Endothelial cell of umbilical vein (primary cell): ENCODE results near the gene JUP. TPM values are rescaled to one million over a fixed set of nuclear protein-coding genes. Genes with fewer than 3 reads are reported as not detected.

Experiments used
- BruUV-seq: library from RNA; stranded (reverse); fragments of 400-500 nt; replicated peaks from 2 replicates; lab custom pipeline; 2021; lab: Mats Ljungman, UMichigan
- CTCF ChIA-PET: fragments of 300-600, 350-600 bp; sonication (Branson Sonifier 250); formaldehyde crosslinking; loops from one replicate; lab custom pipeline; 2021; ENCODE audit warnings: antibody characterized with exemption, inconsistent platforms; lab: Charles Lee
- POLR2A ChIA-PET: fragments of 300-600, 350-600 bp; sonication (Branson Sonifier 250); formaldehyde crosslinking; loops from one replicate; lab custom pipeline; 2021; ENCODE audit warnings: antibody characterized with exemption, inconsistent platforms; lab: Charles Lee
- DNase-seq: peaks from one replicate; pipeline ENCODE4 v3.0.0-alpha.2; 2011; ENCODE audit warnings: low read depth, low spot score
- FAIRE-seq: peaks from 2 replicates; lab custom pipeline; 2011; peaks lifted over from hg19 to GRCh38; lab: Jason Lieb, UNC
- H2AFZ ChIP-seq: 2 replicates; pipeline ENCODE4 v1.6.0; 2012; ENCODE audit warnings: low read depth, low read length, control low read depth, inconsistent platforms
- H3K27ac ChIP-seq: 2 replicates; pipeline ENCODE4 v1.5.1; 2011; ENCODE audit warnings: low read depth, mild to moderate bottlenecking, control low read depth, low read length, moderate library complexity; ENCODE audit not compliant: insufficient read depth
- H3K27me3 ChIP-seq, 2 experiments: 2 replicates each; pipeline versions ENCODE4 v1.6.0 to v1.6.1; 2011; ENCODE audit warnings: low read length in 2 of 2, mixed read lengths in 1 of 2; ENCODE audit not compliant: control insufficient read depth in 2 of 2, insufficient read depth in 2 of 2
- H3K36me3 ChIP-seq, 2 experiments: 2 replicates in 1 of 2; 3 replicates in 1 of 2; pipeline ENCODE4 v1.5.1; 2011; ENCODE audit warnings: low read length in 2 of 2, mild to moderate bottlenecking in 1 of 2, moderate library complexity in 1 of 2; ENCODE audit not compliant: control insufficient read depth in 2 of 2, insufficient read depth in 2 of 2; ENCODE audit errors: extremely low read depth in 1 of 2
- H3K4me1 ChIP-seq: 3 replicates; pipeline ENCODE4 v1.5.1; 2011; ENCODE audit warnings: mild to moderate bottlenecking, low read length; ENCODE audit not compliant: control insufficient read depth, insufficient read depth; ENCODE audit errors: extremely low read depth
- H3K4me2 ChIP-seq: 2 replicates; pipeline ENCODE4 v1.6.1; 2011; ENCODE audit warnings: low read length, control low read depth, mixed read lengths; ENCODE audit not compliant: insufficient read depth
- H3K4me3 ChIP-seq, 3 experiments: fragments of 200-600 bp in 1 of 3; sonication (generic), shearing (Covaris generic) in 1 of 3; replicated peaks in 1 of 3; 2 replicates each; pipeline ENCODE4 v1.5.1; 2011 to 2016; ENCODE audit warnings: control low read depth in 3 of 3, low read length in 3 of 3, mild to moderate bottlenecking in 2 of 3, inconsistent platforms in 1 of 3, low read depth in 1 of 3, moderate library complexity in 1 of 3; ENCODE audit not compliant: insufficient read depth in 1 of 3
- H3K79me2 ChIP-seq: 2 replicates; pipeline ENCODE4 v1.6.0; 2012; ENCODE audit warnings: low read length, inconsistent platforms; ENCODE audit not compliant: control insufficient read depth, insufficient read depth
- H3K9ac ChIP-seq: replicated peaks from 2 replicates; pipeline ENCODE3; 2011; ENCODE audit warnings: low read length, control low read depth; ENCODE audit not compliant: insufficient read depth; ENCODE audit errors: extremely low read depth
- H3K9me1 ChIP-seq: replicated peaks from 3 replicates; pipeline ENCODE4 v1.6.0; 2011; ENCODE audit warnings: mild to moderate bottlenecking, low read length; ENCODE audit not compliant: control insufficient read depth, insufficient read depth; ENCODE audit errors: extremely low read depth
- H3K9me3 ChIP-seq: replicated peaks from 2 replicates; pipeline ENCODE4 v1.5.1; 2012; ENCODE audit warnings: low read length, inconsistent platforms; ENCODE audit not compliant: control insufficient read depth, insufficient read depth
- H4K20me1 ChIP-seq: replicated peaks from 2 replicates; pipeline ENCODE3; 2011; ENCODE audit warnings: mild to moderate bottlenecking, low read length; ENCODE audit not compliant: control insufficient read depth, insufficient read depth; ENCODE audit errors: extremely low read depth
- CTCF ChIP-seq, 2 donors: IDR thresholded peaks; 1 replicate in 1 of 2; 2 replicates in 1 of 2; pipeline ENCODE4 v1.5.1; 2011; ENCODE audit warnings: low read length in 2 of 2, mild to moderate bottlenecking in 2 of 2, moderate library complexity in 2 of 2, control low read depth in 1 of 2, inconsistent platforms in 1 of 2, low read depth in 1 of 2; ENCODE audit not compliant: insufficient read depth in 1 of 2; ENCODE audit errors: extremely low read depth in 1 of 2
- EZH2 ChIP-seq: IDR thresholded peaks from 2 replicates; pipeline ENCODE4 v1.6.1; 2012; ENCODE audit warnings: borderline replicate concordance, low read depth, mild to moderate bottlenecking, moderate library complexity, low read length, inconsistent platforms; ENCODE audit not compliant: severe bottlenecking
- FOS ChIP-seq: IDR thresholded peaks from 2 replicates; pipeline ENCODE4 v1.6.1; 2011; ENCODE audit warnings: mild to moderate bottlenecking, low read length, moderate library complexity, borderline replicate concordance; ENCODE audit not compliant: insufficient read depth
- GATA2 ChIP-seq: IDR thresholded peaks from 2 replicates; pipeline ENCODE4 v1.7.0; 2011; ENCODE audit warnings: low read depth, mild to moderate bottlenecking, moderate library complexity, mixed read lengths, low read length; ENCODE audit not compliant: insufficient read length, insufficient read depth
- JUN ChIP-seq: IDR thresholded peaks from 2 replicates; pipeline ENCODE4 v1.6.1; 2011; ENCODE audit warnings: borderline replicate concordance, low read depth; ENCODE audit not compliant: insufficient read length, insufficient read depth
- MYC ChIP-seq: IDR thresholded peaks from one replicate; pipeline ENCODE4 v1.6.1; 2011; ENCODE audit warnings: mild to moderate bottlenecking, low read depth, low read length
- POLR2A ChIP-seq: IDR thresholded peaks from 2 replicates; pipeline ENCODE4 v1.6.1; 2012; ENCODE audit warnings: low read depth, mild to moderate bottlenecking, control low read depth, low read length
- POLR2AphosphoS5 ChIP-seq: IDR thresholded peaks from 2 replicates; pipeline ENCODE4 v1.6.1; 2012; ENCODE audit warnings: low read depth, mild to moderate bottlenecking, control low read depth, low read length, moderate library complexity; ENCODE audit not compliant: insufficient read depth
- dilution Hi-C: fragments of 300-500 bp; cut with MboI; formaldehyde crosslinking; loops from one replicate; pipeline ENCODE4 v1.15.0; 2019; ENCODE audit warnings: low sequenced_read_pairs; ENCODE audit not compliant: extremely low pct_ligation_motif_present
- intact Hi-C: fragments of 100-400 bp; cut with micrococcal nuclease; formaldehyde crosslinking; loops from one replicate; pipeline ENCODE4 v1.10.0; 2022
- polyA plus RNA-seq, 4 experiments: library from polyadenylated mRNA; depleted of rRNA in 3 of 4; stranded (reverse) in 3 of 4; unstranded in 1 of 4; fragments of >200 nt; gene quantifications; 2 replicates each; pipeline versions ENCODE4 v1.2.1 to v1.2.3, GENCODE V29; 2011 to 2012; ENCODE audit warnings: missing spikeins in 1 of 4
- total RNA-seq: library from RNA; stranded (reverse); gene quantifications from 2 replicates; pipeline ENCODE4 v1.2.3, GENCODE V29; 2021
- TF ChIP-seq, protein P1 (sequence below): IDR thresholded peaks from 2 replicates; pipeline ENCODE4 v1.6.1; 2011; ENCODE audit not compliant: insufficient read depth, insufficient read length

The JUP gene
- total and polyA plus RNA-seq, 2 donors (not counting 3 experiments of a cell fraction or from before 2014, with no cell fraction given): 98.0 to 171 TPM

DNA sequence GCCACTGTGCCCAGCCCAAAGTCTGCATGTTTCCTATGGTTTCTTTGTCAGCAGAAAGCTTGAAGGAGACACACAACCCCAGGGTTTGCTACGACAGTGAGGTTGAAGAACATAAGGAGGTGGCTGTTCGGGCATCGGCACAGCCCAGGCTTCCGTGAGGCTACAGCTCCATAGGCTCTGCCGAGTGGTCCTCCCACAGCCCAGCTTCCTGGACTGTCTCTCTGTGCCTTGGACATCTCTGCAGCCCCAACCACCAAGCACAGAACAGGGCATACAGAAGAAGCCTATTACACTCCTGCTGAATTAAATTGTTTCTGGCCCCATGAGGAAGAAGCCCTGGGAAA, 48.9 kb downstream of the JUP start:
- Histone ChIP-seq H3K36me3 (no peaks in the 10 kb centered on the region), H4K20me1 (no peaks in the 10 kb centered on the region), H3K4me2 (no peak overlapping the region), H3K4me3 (no peak overlapping the region), H3K27ac (no peak overlapping the region), H3K4me1 (peaks cover 2% of the 10 kb centered on the region), H3K79me2 (no peaks in the 10 kb centered on the region), H3K9me1 (no peaks in the 10 kb centered on the region), H3K27me3 (peaks cover 29 to 33% of the 10 kb centered on the region in 2 experiments), H3K9ac (no peak overlapping the region), H3K9me3 (no peaks in the 10 kb centered on the region), H2AFZ (no peak overlapping the region)
- intact Hi-C loops: loop anchor here (1.0 to 5.0 kb wide), 7 partner anchors 36 to 222 kb away; partner anchors contain the start of gene KLHL11
- dilution Hi-C loops: no loop called here
- FAIRE-seq (no peak), DNase-seq (no peak)
- no peak for TF ChIP-seq EZH2
- TF ChIP-seq GATA2: no peak
- TF ChIP-seq POLR2AphosphoS5: no peak
- TF ChIP-seq MYC: no peak
- TF ChIP-seq, protein P1, sequence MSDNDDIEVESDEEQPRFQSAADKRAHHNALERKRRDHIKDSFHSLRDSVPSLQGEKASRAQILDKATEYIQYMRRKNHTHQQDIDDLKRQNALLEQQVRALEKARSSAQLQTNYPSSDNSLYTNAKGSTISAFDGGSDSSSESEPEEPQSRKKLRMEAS: no peak
- TF ChIP-seq CTCF (IDR thresholded peaks at IDR 0.05; ENCODE audit: extremely low read depth in 1 of 2, insufficient read depth in 1 of 2, low read depth in 1 of 2, low read length in 2 of 2): no peak
- TF ChIP-seq POLR2A: no peak
- no peak for TF ChIP-seq FOS
- no peak for TF ChIP-seq JUN
- no TSS peak for BruUV-seq
- ChIA-PET CTCF (interaction anchor here (0.5 to 4.6 kb wide), 20 partner anchors 9 to 162 kb away, joined by 3 to 50 read pairs (median 4); partner anchors contain the start of genes FKBP10, JUP, KLHL11 and P3H4), POLR2A (no interaction called here)
